Measurements from ENCODE around the gene AGRN.

The AGRN gene

GRCh38 chr1:1079408-1080121, 59.6 kb downstream of the AGRN start:
- POLR2A ChIA-PET, result interaction anchor here (1.1 to 1.5 kb wide), 3 partner anchors 10 to 82 kb away, joined by 3 to 6 read pairs (median 6); no protein-coding TSS in a partner anchor
- CTCF ChIA-PET, result no interaction called here
- DNase-seq (ENCODE audit: extremely low spot score), result peak; percentile 41
- no peak for TF ChIP-seq ARNT (IDR thresholded peaks at IDR 0.05)
- TF ChIP-seq SUZ12 (IDR thresholded peaks at IDR 0.05), result no peak
- TF ChIP-seq PKNOX1 (IDR thresholded peaks at IDR 0.05), result no peak
- no peak for TF ChIP-seq SP1 (IDR thresholded peaks at IDR 0.05)
- no peak for TF ChIP-seq ZNF384 (IDR thresholded peaks at IDR 0.05)
- TF ChIP-seq LEF1 (IDR thresholded peaks at IDR 0.05; ENCODE audit: borderline replicate concordance), result no peak
- TF ChIP-seq FOXK2 (IDR thresholded peaks at IDR 0.05), result no peak
- TF ChIP-seq FOXA1 (IDR thresholded peaks at IDR 0.05), result no peak
- no peak for TF ChIP-seq FOXM1 (IDR thresholded peaks at IDR 0.05; ENCODE audit: borderline replicate concordance)

- TF ChIP-seq HDGF (IDR thresholded peaks at IDR 0.05; ENCODE audit: borderline replicate concordance), result no peak
- TF ChIP-seq ZNF384 (IDR thresholded peaks at IDR 0.05), result no peak
- TF ChIP-seq SP1 (IDR thresholded peaks at IDR 0.05), result no peak
- TF ChIP-seq CTBP1 (IDR thresholded peaks at IDR 0.05; ENCODE audit: borderline replicate concordance), result no peak
- no peak for TF ChIP-seq SUZ12 (IDR thresholded peaks at IDR 0.05)
- no peak for TF ChIP-seq BHLHE40 (IDR thresholded peaks at IDR 0.05; ENCODE audit: borderline replicate concordance)
- no peak for TF ChIP-seq ARNT (IDR thresholded peaks at IDR 0.05)
- no peak for TF ChIP-seq NFRKB (IDR thresholded peaks at IDR 0.05)
- no peak for TF ChIP-seq TARDBP (IDR thresholded peaks at IDR 0.05)
- TF ChIP-seq FOXA1 (IDR thresholded peaks at IDR 0.05), result no peak
- no peak for TF ChIP-seq LEF1 (IDR thresholded peaks at IDR 0.05; ENCODE audit: borderline replicate concordance)
- TF ChIP-seq L3MBTL2 (conservative IDR thresholded peaks at IDR 0.05), result no peak
- TF ChIP-seq FOXM1 (IDR thresholded peaks at IDR 0.05; ENCODE audit: borderline replicate concordance), result no peak
- no peak for TF ChIP-seq FOXK2 (IDR thresholded peaks at IDR 0.05)
- no peak for TF ChIP-seq ELF4 (IDR thresholded peaks at IDR 0.05)
- TF ChIP-seq PKNOX1 (IDR thresholded peaks at IDR 0.05), result no peak
- peak; percentile 43 for DNase-seq (ENCODE audit: extremely low spot score)
- CTCF ChIA-PET, result no interaction called here
- POLR2A ChIA-PET, result interaction anchor here (1.1 to 1.5 kb wide), 3 partner anchors 11 to 83 kb away, joined by 3 to 6 read pairs (median 6); no protein-coding TSS in a partner anchor
Measured at GRCh38 chr1:1080122-1080757, 60.3 kb downstream of the AGRN start.

- POLR2A ChIA-PET, result no interaction called here
- TF ChIP-seq ZNF384 (IDR thresholded peaks at IDR 0.05) (no peak), HDGF (IDR thresholded peaks at IDR 0.05; ENCODE audit: borderline replicate concordance) (no peak), CTBP1 (IDR thresholded peaks at IDR 0.05; ENCODE audit: borderline replicate concordance) (no peak), TARDBP (IDR thresholded peaks at IDR 0.05) (no peak)
- CTCF ChIA-PET, result no interaction called here
- no peak for DNase-seq (ENCODE audit: extremely low spot score)
Measured at GRCh38 chr1:1080951-1081310, 61.0 kb downstream of the AGRN start.

- DNase-seq (ENCODE audit: extremely low spot score), result no peak
- CTCF ChIA-PET, result no interaction called here
- no peak for TF ChIP-seq NFRKB (IDR thresholded peaks at IDR 0.05)
- no peak for TF ChIP-seq ELF4 (IDR thresholded peaks at IDR 0.05)
- TF ChIP-seq ZNF384 (IDR thresholded peaks at IDR 0.05), result no peak
- TF ChIP-seq FOXA1 (IDR thresholded peaks at IDR 0.05), result no peak
- TF ChIP-seq ARNT (IDR thresholded peaks at IDR 0.05), result no peak
- TF ChIP-seq L3MBTL2 (conservative IDR thresholded peaks at IDR 0.05), result no peak
- POLR2A ChIA-PET, result no interaction called here
Measured at GRCh38 chr1:1081311-1082238, 61.7 kb downstream of the AGRN start.

GRCh38 chr1:1082239-1082775, 62.4 kb downstream of the AGRN start:
- ChIA-PET POLR2A (no interaction called here), CTCF (no interaction called here)
- TF ChIP-seq FOXM1 (IDR thresholded peaks at IDR 0.05; ENCODE audit: borderline replicate concordance) (no peak), ELF4 (IDR thresholded peaks at IDR 0.05) (no peak), FOXA1 (IDR thresholded peaks at IDR 0.05) (no peak), FOXK2 (IDR thresholded peaks at IDR 0.05) (no peak), SP1 (IDR thresholded peaks at IDR 0.05) (no peak), ARNT (IDR thresholded peaks at IDR 0.05) (no peak), LEF1 (IDR thresholded peaks at IDR 0.05; ENCODE audit: borderline replicate concordance) (no peak), BHLHE40 (IDR thresholded peaks at IDR 0.05; ENCODE audit: borderline replicate concordance) (no peak), SUZ12 (IDR thresholded peaks at IDR 0.05) (no peak), ZNF384 (IDR thresholded peaks at IDR 0.05) (no peak), TARDBP (IDR thresholded peaks at IDR 0.05) (no peak), NFRKB (IDR thresholded peaks at IDR 0.05) (no peak), PKNOX1 (IDR thresholded peaks at IDR 0.05) (no peak), L3MBTL2 (conservative IDR thresholded peaks at IDR 0.05) (no peak)
- no peak for DNase-seq (ENCODE audit: extremely low spot score)
